Cardiac fibroblast (primary cell): ENCODE data around the gene CNNM4.

Source experiments
- DNase-seq, 2 donors: peaks; one replicate each; pipeline versions ENCODE4 v3.0.0 to v3.0.0-alpha.2; 2010; ENCODE audit warnings: low read depth in 2 of 2
- H3K4me3 ChIP-seq, 2 donors: replicated peaks in 1 of 2; 1 replicate in 1 of 2; 2 replicates in 1 of 2; pipeline ENCODE4 v1.5.1; 2011; ENCODE audit warnings: low read depth in 2 of 2, low read length in 2 of 2, mild to moderate bottlenecking in 2 of 2, moderate library complexity in 1 of 2
- TF ChIP-seq, protein P1 (sequence below): IDR thresholded peaks from one replicate; pipeline ENCODE4 v1.5.1; 2011; ENCODE audit warnings: low read depth, mild to moderate bottlenecking, low read length, inconsistent platforms

Gene CNNM4

DNA sequence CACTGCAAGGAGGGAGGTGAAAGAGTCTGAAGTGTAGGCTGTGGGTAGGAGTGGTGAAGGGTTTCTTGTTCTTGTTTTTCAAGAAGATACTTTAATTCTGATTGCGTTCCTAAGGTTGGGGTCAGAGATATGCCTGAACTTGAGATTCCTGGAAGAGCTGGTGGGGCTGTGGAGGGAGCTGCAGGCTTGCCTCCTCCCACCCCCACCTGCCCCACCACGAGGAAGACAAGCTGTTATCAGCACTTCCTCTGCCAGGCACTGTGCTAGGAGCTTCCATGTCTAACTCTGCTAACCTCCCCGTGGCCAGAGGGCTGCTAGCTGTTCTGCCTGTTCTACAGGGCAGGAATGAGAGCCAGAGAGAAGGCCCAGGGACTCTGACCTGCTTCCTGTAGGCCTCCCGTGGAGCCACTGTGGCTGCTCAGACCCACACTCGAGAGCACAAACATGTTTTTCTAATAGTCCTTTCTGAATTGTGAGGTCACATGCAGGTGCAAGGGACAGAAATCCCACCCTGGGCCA is 69.4 kb downstream of the CNNM4 start:
- TF ChIP-seq, protein P1, sequence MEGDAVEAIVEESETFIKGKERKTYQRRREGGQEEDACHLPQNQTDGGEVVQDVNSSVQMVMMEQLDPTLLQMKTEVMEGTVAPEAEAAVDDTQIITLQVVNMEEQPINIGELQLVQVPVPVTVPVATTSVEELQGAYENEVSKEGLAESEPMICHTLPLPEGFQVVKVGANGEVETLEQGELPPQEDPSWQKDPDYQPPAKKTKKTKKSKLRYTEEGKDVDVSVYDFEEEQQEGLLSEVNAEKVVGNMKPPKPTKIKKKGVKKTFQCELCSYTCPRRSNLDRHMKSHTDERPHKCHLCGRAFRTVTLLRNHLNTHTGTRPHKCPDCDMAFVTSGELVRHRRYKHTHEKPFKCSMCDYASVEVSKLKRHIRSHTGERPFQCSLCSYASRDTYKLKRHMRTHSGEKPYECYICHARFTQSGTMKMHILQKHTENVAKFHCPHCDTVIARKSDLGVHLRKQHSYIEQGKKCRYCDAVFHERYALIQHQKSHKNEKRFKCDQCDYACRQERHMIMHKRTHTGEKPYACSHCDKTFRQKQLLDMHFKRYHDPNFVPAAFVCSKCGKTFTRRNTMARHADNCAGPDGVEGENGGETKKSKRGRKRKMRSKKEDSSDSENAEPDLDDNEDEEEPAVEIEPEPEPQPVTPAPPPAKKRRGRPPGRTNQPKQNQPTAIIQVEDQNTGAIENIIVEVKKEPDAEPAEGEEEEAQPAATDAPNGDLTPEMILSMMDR = no peak

DNA sequence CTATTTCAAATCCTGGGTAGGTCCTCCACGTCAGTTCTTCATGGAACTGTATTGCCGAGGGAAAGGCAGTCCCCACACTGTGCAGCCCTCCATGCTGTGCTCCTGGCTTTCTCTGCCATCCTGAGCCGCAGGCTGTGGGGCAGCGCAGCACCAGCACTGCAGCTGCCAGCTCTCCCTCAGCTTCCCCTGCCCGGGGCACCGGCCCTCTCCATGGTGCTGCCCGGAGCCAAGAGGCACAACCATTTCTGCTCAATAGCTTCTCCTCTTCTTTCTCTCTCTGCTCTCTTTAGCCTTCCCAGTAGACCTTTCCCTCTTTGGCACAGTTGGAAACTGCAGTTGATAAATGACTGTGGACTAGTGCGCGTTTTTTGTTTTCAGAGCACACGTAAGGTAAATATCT is 71.0 kb downstream of the CNNM4 start:
- TF ChIP-seq, protein P1 = no peak
- no peak for DNase-seq
- H3K4me3 ChIP-seq = no peak overlapping the region

More for the DNA sequence above, 69.4 kb downstream of the CNNM4 start:
- DNase-seq = no peak
- no peak overlapping the region for H3K4me3 ChIP-seq

DNA sequence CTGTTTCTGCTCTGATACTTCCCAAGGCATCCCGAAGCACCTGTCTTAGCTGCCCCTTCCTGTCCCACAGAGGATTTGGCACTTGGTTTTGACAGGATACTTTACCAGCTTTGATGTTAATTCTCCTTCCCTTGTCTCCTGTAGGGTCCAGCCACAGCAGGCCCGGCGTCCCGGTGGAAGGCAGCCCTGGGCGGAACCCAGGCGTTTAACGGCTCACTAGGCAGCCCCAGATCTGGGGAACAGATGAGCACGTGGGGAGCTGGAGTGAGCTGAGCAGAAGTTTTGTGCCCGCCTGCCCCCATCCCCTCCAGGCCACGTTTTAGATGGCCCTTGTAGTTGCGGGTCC is 71.7 kb downstream of the CNNM4 start:
- no peak overlapping the region for H3K4me3 ChIP-seq
- DNase-seq = no peak
- TF ChIP-seq, protein P1 = no peak

DNA sequence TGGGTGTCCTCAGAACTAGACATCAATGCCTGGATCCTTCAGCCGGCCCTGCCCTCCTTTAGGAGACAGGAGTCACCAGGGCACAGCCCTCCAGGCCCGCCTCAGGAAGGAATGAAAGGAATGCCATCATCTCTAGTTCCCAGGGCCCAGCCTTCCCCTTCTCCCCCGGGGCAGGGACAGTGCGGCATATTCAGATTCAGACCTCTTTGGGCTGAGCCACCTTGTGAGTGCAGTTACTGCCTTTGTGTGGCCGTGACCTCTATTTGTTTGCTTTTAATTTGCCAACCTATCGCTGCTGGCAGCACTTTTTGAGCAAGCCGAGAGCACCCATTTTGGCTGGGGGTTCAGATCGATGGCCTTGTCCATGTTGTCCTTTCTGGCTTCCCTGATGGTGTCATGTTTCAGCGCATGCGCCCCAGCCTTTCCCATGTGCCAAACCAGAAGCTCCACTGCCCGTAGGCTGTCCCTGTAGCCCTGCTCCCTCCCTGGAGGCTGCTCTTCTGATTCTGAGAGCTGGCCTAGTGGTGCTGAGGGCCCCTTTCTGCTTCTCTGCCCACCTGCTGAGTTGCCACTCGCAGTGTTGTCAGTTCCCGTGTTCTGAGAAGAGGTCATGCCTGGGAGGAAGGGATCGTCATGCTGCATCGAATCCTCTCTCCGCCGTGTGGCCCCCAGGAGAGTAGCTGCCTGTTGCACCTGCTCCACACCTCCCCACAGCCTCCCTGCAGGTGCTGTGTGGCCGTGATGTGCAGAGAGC is 72.2 kb downstream of the CNNM4 start:
- TF ChIP-seq, protein P1 = no peak
- H3K4me3 ChIP-seq = no peak overlapping the region
- DNase-seq = peak; percentile 52 to 64

DNA sequence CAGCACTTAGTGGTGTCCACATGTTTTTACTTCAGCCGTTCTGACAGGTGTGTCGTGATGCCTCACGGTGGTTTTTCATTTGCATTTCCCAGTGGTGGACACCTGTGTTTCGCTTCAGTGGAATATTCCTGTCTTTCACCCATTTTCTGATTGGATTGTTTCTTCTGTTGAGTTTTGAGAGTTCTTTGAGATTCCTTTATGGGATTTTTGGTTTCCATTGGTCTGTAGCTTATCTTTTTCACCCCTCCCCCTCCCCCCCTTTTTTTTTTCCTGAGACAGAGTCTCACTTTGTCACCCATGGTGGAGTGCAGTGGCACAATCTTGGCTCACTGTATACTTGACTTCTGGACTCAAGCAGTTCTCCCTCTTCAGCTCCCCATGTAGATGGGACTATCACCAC is 75.1 kb downstream of the CNNM4 start:
- TF ChIP-seq, protein P1 = no peak
- DNase-seq = no peak
- no peak overlapping the region for H3K4me3 ChIP-seq

DNA sequence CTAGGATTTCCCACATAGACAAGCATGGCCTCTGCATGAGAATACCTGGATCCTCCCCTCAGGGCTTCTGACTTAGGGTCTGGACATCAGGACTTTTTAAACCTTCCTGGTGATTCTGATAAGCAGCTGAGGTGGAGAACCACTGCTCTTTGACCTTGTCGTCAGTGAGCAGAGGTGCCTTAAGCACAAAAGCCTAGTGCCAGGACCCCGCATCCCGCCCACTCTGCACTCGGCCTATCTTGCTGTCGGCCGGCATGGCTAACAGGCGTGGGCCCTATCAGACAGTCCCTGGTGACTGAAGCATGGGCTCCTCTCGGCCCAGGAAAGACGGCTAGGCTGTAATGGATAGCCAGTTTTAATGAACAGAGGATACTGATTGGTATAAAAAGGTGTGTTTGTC is 76.9 kb downstream of the CNNM4 start:
- H3K4me3 ChIP-seq = no peak overlapping the region
- TF ChIP-seq, protein P1 = no peak
- no peak for DNase-seq
